ENCODE data around the gene PUS3.

The PUS3 gene

DNA sequence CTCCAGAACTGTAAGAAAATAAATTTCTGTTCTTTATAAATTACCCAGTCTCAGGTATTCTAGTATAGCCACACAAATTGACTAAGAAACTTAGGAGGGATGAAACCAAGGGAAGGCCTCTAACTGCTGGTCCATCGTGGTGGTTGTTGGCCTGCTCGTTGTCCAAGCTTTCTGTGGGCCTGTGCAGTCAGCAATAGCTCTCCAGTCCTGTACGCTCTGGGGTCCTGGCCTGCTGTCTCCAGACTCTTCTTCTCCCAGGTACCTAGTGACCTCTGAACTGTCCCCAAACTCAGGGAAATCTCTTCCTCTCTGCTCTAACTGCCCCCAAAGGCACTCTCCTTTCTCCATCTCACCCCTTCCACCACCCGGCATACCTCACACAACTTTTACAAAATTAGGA is 37.1 kb upstream of the PUS3 start:
- no peak for DNase-seq

- DNase-seq, result no peak
These were observed 36.1 kb upstream of the PUS3 start for GRCh38 chr11:125939081-125939521.

GRCh38 chr11:125938418-125938817 is 35.4 kb upstream of the PUS3 start:
- DNase-seq, result no peak

GRCh38 chr11:125935618-125936199 is 32.7 kb upstream of the PUS3 start:
- no peak for DNase-seq

DNA sequence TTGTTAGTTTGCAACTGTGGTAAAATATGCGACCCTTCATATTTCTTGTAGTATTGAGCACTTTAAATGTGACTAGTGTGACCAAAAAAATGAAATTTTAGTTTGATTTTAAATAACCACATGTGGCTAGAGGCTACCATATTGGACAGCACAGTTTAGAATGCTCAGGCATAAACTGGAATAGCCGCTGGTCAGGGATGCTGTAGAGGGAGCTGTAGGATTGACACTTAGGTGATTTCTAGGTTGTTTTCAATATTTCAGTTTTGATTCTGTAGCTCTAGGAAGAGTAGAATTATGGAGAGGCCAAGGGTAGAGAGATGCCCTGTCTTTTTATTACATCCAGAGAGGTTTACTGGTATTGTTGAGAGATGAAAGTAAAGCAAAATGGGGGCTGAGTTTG is 32.0 kb upstream of the PUS3 start:
- no peak for DNase-seq

GRCh38 chr11:125934473-125934872 is 31.5 kb upstream of the PUS3 start:
- DNase-seq, result no peak

DNA sequence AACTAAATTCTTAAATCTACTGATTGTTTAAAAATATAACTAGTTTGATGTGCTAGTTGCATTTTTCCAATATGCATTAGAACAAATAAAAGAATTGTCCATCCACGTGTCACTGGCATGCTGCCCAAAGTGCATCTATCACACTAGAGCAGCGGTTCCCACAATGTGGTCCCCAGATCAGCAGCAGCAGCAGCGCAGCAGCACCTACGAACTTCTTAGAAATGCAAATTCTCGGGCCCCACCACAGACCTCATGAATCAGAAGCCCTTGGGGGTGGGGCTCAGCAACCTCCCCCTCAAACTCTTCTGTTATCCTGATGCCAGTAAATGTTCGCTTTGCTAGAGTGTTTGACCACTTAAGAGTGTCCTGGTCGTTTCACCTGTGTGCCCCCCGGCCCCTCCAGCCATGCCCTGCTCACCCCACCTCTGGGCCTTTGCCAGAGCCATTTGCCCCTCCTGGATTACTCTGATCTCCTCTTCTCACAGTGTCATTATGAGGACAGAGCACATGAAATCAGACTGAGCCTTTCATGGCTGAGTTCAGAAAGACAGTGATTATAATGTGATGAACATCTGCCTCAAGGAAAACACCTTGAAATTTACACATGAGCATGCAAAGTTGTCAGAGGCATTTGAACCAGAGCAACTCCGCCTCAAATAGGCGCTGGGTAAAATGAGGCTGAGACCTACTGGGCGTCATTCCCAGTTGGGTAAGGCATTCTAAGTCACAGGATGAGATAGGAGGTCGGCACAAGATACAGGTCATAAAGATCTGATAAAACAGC is 30.2 kb upstream of the PUS3 start:
- DNase-seq, result no peak

DNA sequence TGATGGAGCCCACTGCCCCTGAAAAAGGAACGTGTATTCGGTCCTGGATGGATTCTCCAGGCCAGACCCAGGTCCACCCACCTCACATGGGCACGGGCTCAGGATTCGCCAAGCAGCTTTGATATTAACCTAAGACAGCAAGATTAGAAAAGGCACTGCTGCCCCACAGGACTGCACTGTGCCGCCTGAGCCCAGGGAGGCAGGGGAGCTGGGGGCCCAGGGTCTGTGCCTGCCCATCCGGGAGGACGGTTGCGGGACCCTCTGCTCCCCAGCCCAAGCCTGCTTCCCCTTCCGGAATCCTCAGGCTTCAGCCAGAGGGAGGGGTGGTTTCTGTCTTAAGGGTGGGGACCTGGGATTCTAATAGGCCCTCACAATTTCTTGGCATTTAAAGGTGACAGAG is 29.3 kb upstream of the PUS3 start:
- no peak for DNase-seq

GRCh38 chr11:125931668-125932067 is 28.7 kb upstream of the PUS3 start:
- no peak for DNase-seq

DNA sequence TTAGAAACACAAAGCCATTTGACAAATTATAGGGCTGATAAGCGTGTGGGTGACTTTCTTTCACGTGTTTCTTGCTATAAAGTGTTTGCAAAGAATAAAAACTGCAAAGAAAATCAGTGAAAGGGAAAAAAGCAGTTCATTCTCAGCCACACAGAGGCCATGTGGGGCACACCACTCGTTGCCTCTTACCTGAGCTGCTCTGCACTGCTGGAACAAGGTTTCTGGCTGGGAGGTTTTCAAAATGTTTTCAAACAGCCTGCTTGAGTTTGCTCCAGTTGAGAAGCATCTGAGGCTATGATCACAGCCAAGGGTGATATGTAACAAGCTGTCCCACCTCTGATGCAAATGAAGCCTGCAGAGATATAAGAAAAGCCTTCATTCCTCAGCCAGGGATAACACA is 28.1 kb upstream of the PUS3 start:
- no peak for DNase-seq

- no peak for DNase-seq
These were observed 27.1 kb upstream of the PUS3 start for GRCh38 chr11:125930076-125930450.

DNA sequence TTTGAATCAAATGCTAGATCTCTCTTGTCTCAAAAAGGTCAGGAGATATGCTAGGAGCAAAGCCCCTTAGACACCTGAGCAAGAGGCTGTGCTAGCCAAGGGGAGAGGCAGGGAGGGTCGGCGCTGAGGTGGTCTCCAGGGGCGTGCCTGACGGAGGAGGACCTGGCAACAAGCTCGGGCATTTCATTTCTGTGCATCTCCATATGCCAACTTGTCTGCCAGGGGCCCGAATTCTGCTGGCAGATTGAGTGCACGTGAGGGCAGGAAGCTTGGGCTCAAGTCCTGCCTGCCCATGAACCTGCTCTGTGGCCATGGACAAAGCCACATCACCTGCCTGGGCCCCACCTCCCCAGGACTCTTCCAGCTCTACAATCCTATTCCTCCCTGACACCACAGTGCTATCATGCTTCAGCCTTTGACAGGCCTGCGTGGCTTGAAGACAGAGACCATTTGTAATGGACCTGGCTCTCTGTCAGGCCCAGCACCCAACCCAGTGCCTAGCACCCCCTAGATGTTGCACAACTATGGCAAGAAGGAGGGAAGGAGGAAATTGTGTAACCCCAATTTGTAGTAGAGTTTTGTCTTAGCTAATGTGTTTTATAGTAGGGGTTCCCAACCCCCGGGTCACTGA is 26.6 kb upstream of the PUS3 start:
- DNase-seq, result no peak

- DNase-seq, result no peak
These were observed 23.7 kb upstream of the PUS3 start for GRCh38 chr11:125926682-125927081.

DNA sequence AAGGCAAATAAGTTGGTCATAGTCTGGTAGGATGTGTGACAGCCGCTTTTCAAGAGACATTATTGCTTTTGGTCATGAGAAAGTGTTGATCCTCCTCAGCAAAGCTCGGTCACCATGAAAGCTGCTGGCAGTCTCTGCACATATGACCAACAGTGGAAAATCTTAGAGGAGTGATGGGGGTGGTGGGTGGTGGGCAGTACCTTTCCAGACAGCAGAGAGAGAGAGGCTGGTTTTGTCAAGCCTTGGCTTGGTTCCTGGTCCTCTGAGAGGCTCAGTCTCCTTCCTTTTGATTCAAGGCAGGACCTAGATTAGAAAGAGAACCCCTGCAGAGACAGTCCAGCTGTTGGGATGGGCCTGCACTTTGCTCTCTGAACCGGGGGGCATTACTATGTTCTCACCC is 22.8 kb upstream of the PUS3 start:
- no peak for DNase-seq

GRCh38 chr11:125925247-125925740 is 22.3 kb upstream of the PUS3 start:
- no peak for DNase-seq

- no peak for DNase-seq
These were observed 21.5 kb upstream of the PUS3 start for GRCh38 chr11:125924384-125925007.

- no peak for DNase-seq
These were observed 20.6 kb upstream of the PUS3 start for GRCh38 chr11:125923633-125924032.

DNA sequence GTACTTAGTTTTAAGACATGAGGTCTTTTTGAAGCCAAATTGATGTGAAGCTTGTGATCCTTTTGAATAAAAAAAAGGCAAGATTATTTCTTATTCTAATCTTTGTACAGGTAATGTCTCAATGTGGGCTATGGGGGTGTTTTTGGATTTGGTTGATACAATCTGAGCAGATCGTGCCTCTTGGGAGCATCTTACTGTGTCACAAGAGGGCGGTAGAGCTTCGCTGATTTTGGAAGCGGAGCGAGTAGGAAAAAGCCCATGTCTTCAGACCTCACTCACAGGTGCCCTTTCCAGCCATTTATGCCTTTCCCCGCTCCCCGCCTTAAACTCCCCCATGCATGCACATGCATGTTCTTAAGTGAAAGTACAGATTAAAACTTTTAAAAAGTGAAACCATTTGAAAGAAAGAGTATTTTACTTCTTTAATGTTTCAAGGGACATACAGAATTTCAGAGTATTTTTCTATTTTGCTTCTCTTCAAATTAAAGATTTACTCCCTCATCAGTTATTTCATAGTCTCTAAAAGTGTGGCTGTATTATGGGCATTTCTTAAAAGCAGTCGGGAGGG is 20.1 kb upstream of the PUS3 start:
- DNase-seq, result peak; percentile 70

GRCh38 chr11:125922156-125922555 is 19.1 kb upstream of the PUS3 start:
- no peak for DNase-seq

- DNase-seq, result no peak
These were observed 18.0 kb upstream of the PUS3 start for GRCh38 chr11:125921042-125921441.

- no peak for DNase-seq
These were observed 15.3 kb upstream of the PUS3 start for GRCh38 chr11:125918140-125918840.

- peak; percentile 8 for DNase-seq
These were observed 13.8 kb upstream of the PUS3 start for GRCh38 chr11:125916683-125917347.

Data from RPMI8226 (cell line).